ENCODE measurements around the gene DIDO1.
"Not testable (repeated sequence)": the region's sequence is repeated elsewhere in the genome, so short reads cannot be mapped to it uniquely, and the experiment has no call there.

Gene DIDO1

DNA sequence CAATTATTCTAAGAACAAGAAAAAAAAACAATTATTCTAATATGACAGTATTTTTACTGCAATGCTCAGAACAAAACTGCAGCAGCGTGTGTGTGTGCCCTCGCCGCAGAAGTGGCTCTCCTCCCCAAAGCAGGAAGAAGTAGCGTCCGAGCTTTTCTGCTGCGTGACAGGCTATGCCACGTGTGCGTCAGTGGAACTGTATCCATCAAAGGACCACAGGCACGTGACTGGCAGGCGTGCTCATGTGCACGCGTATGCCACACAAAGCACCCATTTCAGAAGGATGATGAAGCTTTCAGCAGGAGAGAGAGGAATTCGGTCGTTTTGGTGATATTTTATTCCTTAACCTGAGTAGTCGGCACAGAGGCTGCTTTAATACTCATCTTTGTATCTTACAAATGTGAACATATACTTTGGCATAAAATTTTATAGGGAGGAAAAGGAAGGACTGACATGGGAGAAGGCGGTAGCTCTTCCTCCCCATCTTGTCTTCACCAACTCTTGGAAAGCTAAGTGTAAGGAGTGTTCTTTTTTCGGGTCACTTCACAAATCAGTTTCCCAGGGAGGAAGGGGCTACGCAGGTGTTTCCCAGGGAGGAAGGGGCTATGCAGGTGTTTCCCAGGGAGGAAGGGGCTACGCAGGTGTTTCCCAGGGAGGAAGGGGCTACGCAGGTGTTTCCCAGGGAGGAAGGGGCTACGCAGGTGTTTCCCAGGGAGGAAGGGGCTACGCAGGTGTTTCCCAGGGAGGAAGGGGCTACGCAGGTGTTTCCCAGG lies 68.1 kb downstream of the DIDO1 start:
- Histone ChIP-seq H3K4me3 (ENCODE audit: low read length) (no peak overlapping the region), H3K36me3 (ENCODE audit: control insufficient read depth, insufficient read depth, low read length) (peaks cover 2% of the 10 kb centered on the region; the same call in 1 of the 2 replicates), H3K27me3 (ENCODE audit: control insufficient read depth, insufficient read depth, low read length) (no peaks in the 10 kb centered on the region), H3K4me1 (ENCODE audit: control insufficient read depth, insufficient read depth, low read length) (peaks cover 2% of the 10 kb centered on the region; the same call in 1 of the 2 replicates), H3K27ac (ENCODE audit: low read length) (no peak overlapping the region), H3K9me3 (ENCODE audit: control insufficient read depth, insufficient read depth, low read length) (no peaks in the 10 kb centered on the region)
- no CpG with 5 or more reads among the region's 23 CpGs for WGBS (ENCODE audit: insufficient coverage, insufficient read length)
- DNase-seq (ENCODE audit: low read depth, low spot score), result no peak

DNA sequence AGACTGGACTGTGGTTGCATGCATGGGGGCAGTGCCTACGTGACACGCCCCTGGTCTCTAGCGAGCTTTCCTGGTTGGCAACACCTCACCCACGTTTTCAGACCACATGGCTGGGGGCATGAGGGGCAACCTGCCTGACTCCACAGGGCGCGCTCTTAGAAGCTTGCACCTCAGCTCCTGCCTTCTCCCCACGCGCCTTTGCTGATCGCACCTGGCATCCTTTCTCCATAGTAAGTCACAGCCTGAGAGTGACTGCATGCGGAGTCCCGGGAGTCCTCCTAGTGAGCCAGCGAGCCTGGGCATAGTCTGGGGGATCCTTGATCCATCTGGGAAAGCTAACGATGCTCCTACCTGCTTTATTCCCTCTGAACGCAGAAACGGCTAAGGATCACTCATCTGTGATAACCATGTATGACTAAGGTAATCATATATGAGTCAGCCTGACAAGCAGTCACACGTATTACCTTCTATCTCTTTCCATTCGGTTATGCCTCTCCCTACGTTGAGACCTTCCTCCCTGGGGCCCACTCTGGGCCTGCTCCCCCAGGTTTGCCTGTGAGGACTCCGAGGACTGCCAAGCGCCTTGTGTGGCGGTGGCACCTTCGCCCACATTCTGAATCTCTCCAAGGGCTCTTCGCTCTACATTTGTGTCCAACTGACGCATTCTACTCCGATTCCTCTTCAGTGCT lies 69.2 kb downstream of the DIDO1 start:
- DNase-seq (ENCODE audit: low read depth, low spot score), result no peak
- H3K27ac ChIP-seq (ENCODE audit: low read length), result no peak overlapping the region
- H3K9me3 ChIP-seq (ENCODE audit: control insufficient read depth, insufficient read depth, low read length), result no peaks in the 10 kb centered on the region
- WGBS (ENCODE audit: insufficient coverage, insufficient read length), result no CpG with 5 or more reads among the region's 25 CpGs
- H3K27me3 ChIP-seq (ENCODE audit: control insufficient read depth, insufficient read depth, low read length), result no peaks in the 10 kb centered on the region
- H3K4me3 ChIP-seq (ENCODE audit: low read length), result no peak overlapping the region
- H3K36me3 ChIP-seq (ENCODE audit: control insufficient read depth, insufficient read depth, low read length), result peaks cover 9% of the 10 kb centered on the region
- peaks cover 2% of the 10 kb centered on the region; the same call in 1 of the 2 replicates for H3K4me1 ChIP-seq (ENCODE audit: control insufficient read depth, insufficient read depth, low read length)

DNA sequence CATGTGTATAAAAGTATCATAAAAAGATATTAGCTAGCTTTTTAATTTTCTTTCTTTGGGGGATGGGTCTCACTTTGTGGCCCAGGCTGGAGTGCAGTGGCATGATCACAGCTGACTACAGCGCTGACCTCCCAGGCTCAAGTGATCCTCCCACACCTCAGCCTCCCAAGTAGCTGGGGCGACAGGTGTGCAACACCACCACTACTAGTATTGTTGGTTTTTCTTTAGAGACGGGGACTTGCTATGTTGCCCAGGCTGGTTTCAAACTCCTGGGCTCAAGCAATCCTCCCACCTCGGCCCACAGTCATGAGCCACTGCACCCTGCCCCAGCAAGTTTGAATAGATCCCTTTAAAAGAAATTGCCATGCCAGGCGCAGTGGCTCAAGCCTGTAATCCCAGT lies 71.2 kb downstream of the DIDO1 start:
- Histone ChIP-seq H3K9me3 (ENCODE audit: control insufficient read depth, insufficient read depth, low read length) (no peaks in the 10 kb centered on the region), H3K4me1 (ENCODE audit: control insufficient read depth, insufficient read depth, low read length) (no peaks in the 10 kb centered on the region), H3K4me3 (ENCODE audit: low read length) (no peak overlapping the region), H3K27ac (ENCODE audit: low read length) (no peak overlapping the region), H3K27me3 (ENCODE audit: control insufficient read depth, insufficient read depth, low read length) (no peaks in the 10 kb centered on the region), H3K36me3 (ENCODE audit: control insufficient read depth, insufficient read depth, low read length) (peaks cover 12% of the 10 kb centered on the region)
- WGBS (ENCODE audit: insufficient coverage, insufficient read length), result no CpG with 5 or more reads among the region's 5 CpGs
- no peak for DNase-seq (ENCODE audit: low read depth, low spot score)

DNA sequence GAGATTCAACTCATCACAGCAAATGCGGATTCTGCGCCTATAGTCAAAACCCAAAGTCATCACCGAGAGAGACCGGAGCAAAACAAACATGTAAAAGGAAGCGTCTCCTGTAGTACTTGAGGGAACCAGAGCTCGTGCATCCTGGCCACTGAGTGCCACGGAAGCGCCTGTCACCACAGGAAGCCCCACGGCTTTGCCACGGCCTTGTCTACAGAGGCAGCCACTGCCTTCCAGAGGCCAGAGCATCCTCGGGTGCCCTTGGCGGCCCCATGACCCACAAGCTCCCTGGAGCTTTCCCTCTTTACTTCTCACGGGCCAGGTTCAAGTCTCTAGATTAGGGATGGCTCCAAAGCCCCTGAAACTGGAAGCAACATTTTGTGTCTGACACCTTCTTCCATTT lies 72.2 kb downstream of the DIDO1 start:
- H3K9me3 ChIP-seq (ENCODE audit: control insufficient read depth, insufficient read depth, low read length), result no peaks in the 10 kb centered on the region
- no peak overlapping the region for H3K4me3 ChIP-seq (ENCODE audit: low read length)
- no peak overlapping the region for H3K27ac ChIP-seq (ENCODE audit: low read length)
- DNase-seq (ENCODE audit: low read depth, low spot score), result no peak
- no CpG with 5 or more reads among the region's 13 CpGs for WGBS (ENCODE audit: insufficient coverage, insufficient read length)
- H3K4me1 ChIP-seq (ENCODE audit: control insufficient read depth, insufficient read depth, low read length), result no peaks in the 10 kb centered on the region
- H3K36me3 ChIP-seq (ENCODE audit: control insufficient read depth, insufficient read depth, low read length), result peaks cover 12% of the 10 kb centered on the region
- H3K27me3 ChIP-seq (ENCODE audit: control insufficient read depth, insufficient read depth, low read length), result no peaks in the 10 kb centered on the region

DNA sequence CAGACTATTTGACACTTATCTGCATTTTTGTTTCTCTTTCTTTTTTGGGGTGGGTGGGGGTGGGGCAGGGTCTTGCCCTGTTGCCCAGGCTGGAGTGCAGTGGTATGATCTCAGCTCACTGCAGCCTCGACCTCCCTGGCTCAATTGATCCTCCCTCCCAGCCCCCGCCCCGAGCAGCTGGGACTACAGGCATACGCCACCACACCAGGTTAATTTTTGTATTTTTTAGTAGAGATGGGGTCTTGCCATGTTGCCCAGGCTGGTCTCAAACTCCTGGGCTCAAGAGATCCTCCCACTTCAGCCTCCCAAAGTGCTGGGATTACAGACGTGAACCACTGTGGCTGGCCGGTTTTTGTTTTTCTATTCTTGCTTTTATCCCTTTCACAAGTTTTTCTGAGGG lies 73.0 kb downstream of the DIDO1 start:
- peaks cover 12% of the 10 kb centered on the region for H3K36me3 ChIP-seq (ENCODE audit: control insufficient read depth, insufficient read depth, low read length)
- H3K27me3 ChIP-seq (ENCODE audit: control insufficient read depth, insufficient read depth, low read length); DNase-seq (ENCODE audit: low read depth, low spot score); H3K4me1 ChIP-seq (ENCODE audit: control insufficient read depth, insufficient read depth, low read length); H3K27ac ChIP-seq (ENCODE audit: low read length); H3K4me3 ChIP-seq (ENCODE audit: low read length); H3K9me3 ChIP-seq (ENCODE audit: control insufficient read depth, insufficient read depth, low read length): not testable (repeated sequence)
- WGBS (ENCODE audit: insufficient coverage, insufficient read length), result no CpG with 5 or more reads among the region's 6 CpGs

DNA sequence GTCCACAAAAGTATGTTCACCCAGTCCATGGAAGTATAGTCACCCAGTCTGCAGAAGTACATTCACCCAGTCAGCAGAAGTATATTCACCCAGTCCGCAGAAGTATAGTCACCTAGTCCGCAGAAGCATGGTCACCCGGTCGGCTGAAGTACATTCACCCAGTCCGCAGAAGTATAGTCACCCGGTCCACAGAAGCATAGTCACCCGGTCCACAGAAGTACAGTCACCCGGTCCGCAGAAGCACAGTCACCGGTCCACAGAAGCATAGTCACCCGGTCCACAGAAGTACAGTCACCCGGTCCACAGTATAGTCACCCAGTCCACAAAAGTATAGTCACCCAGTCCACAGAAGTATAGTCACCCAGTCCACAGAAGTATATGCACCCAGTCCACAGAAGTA lies 73.5 kb downstream of the DIDO1 start:
- WGBS (ENCODE audit: insufficient coverage, insufficient read length), result no CpG with 5 or more reads among the region's 12 CpGs
- Histone ChIP-seq H3K36me3 (ENCODE audit: control insufficient read depth, insufficient read depth, low read length) (peaks cover 12% of the 10 kb centered on the region), H3K4me3 (ENCODE audit: low read length) (no peak overlapping the region), H3K27ac (ENCODE audit: low read length) (no peak overlapping the region), H3K4me1 (ENCODE audit: control insufficient read depth, insufficient read depth, low read length) (no peaks in the 10 kb centered on the region), H3K27me3 (ENCODE audit: control insufficient read depth, insufficient read depth, low read length) (no peaks in the 10 kb centered on the region), H3K9me3 (ENCODE audit: control insufficient read depth, insufficient read depth, low read length) (no peaks in the 10 kb centered on the region)
- no peak for DNase-seq (ENCODE audit: low read depth, low spot score)

DNA sequence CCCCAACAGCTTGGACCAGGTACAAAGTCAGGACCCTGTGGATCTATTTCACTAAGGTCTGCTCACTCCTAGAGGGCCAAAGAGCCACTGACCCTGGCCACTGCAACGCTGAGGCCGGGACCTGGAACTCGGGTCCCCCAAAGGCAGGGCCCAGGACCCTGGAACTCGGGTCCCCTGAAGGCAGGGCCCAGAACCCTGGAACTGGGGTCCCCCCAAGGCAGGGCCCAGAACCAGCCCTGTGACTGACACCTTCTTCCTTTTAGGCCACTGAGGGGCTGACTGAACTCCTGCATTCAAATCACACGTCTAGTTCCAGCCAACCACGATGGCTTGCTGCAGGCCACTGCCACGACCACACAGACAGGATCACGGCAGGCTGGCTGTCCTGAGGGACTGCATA lies 74.1 kb downstream of the DIDO1 start:
- Histone ChIP-seq H3K27ac (ENCODE audit: low read length) (no peak overlapping the region), H3K9me3 (ENCODE audit: control insufficient read depth, insufficient read depth, low read length) (no peaks in the 10 kb centered on the region), H3K36me3 (ENCODE audit: control insufficient read depth, insufficient read depth, low read length) (peaks cover 11% of the 10 kb centered on the region), H3K4me1 (ENCODE audit: control insufficient read depth, insufficient read depth, low read length) (no peaks in the 10 kb centered on the region), H3K27me3 (ENCODE audit: control insufficient read depth, insufficient read depth, low read length) (no peaks in the 10 kb centered on the region), H3K4me3 (ENCODE audit: low read length) (no peak overlapping the region)
- no CpG with 5 or more reads among the region's 8 CpGs for WGBS (ENCODE audit: insufficient coverage, insufficient read length)
- DNase-seq (ENCODE audit: low read depth, low spot score), result no peak

- Histone ChIP-seq H3K9me3 (ENCODE audit: control insufficient read depth, insufficient read depth, low read length) (no peaks in the 10 kb centered on the region), H3K27ac (ENCODE audit: low read length) (no peak overlapping the region), H3K27me3 (ENCODE audit: control insufficient read depth, insufficient read depth, low read length) (no peaks in the 10 kb centered on the region), H3K4me1 (ENCODE audit: control insufficient read depth, insufficient read depth, low read length) (no peaks in the 10 kb centered on the region), H3K4me3 (ENCODE audit: low read length) (no peak overlapping the region), H3K36me3 (ENCODE audit: control insufficient read depth, insufficient read depth, low read length) (peaks cover 10% of the 10 kb centered on the region)
- WGBS (ENCODE audit: insufficient coverage, insufficient read length), result no CpG with 5 or more reads among the region's 22 CpGs
- no peak for DNase-seq (ENCODE audit: low read depth, low spot score)
Measured at GRCh38 chr20:62850333-62850974, 75.9 kb downstream of the DIDO1 start.

GRCh38 chr20:62849431-62849830 lies 76.9 kb downstream of the DIDO1 start:
- H3K27ac ChIP-seq (ENCODE audit: low read length), result no peak overlapping the region
- no peaks in the 10 kb centered on the region for H3K4me1 ChIP-seq (ENCODE audit: control insufficient read depth, insufficient read depth, low read length)
- DNase-seq (ENCODE audit: low read depth, low spot score), result no peak
- H3K36me3 ChIP-seq (ENCODE audit: control insufficient read depth, insufficient read depth, low read length), result peaks cover 10% of the 10 kb centered on the region
- no peak overlapping the region for H3K4me3 ChIP-seq (ENCODE audit: low read length)
- no peaks in the 10 kb centered on the region for H3K9me3 ChIP-seq (ENCODE audit: control insufficient read depth, insufficient read depth, low read length)
- H3K27me3 ChIP-seq (ENCODE audit: control insufficient read depth, insufficient read depth, low read length), result no peaks in the 10 kb centered on the region

GRCh38 chr20:62848917-62849316 lies 77.4 kb downstream of the DIDO1 start:
- not testable (repeated sequence) for DNase-seq (ENCODE audit: low read depth, low spot score); H3K4me1 ChIP-seq (ENCODE audit: control insufficient read depth, insufficient read depth, low read length); H3K27ac ChIP-seq (ENCODE audit: low read length); H3K27me3 ChIP-seq (ENCODE audit: control insufficient read depth, insufficient read depth, low read length); H3K9me3 ChIP-seq (ENCODE audit: control insufficient read depth, insufficient read depth, low read length); H3K4me3 ChIP-seq (ENCODE audit: low read length)
- WGBS (ENCODE audit: insufficient coverage, insufficient read length), result no CpG with 5 or more reads among the region's 7 CpGs
- H3K36me3 ChIP-seq (ENCODE audit: control insufficient read depth, insufficient read depth, low read length), result peaks cover 10% of the 10 kb centered on the region
